OCI-LY3 (cell line): ENCODE data around the gene FMNL1.

Experiments
- CTCF ChIP-seq: fragments of 200-600, 300-600 bp; sonication (generic); IDR thresholded peaks from 2 replicates; pipeline ENCODE4 v1.5.1; 2014; ENCODE audit warnings: antibody characterized with exemption, low read length, low read depth
- EZH2phosphoT487 ChIP-seq: fragments of 200-600 bp; shearing (Covaris generic); IDR thresholded peaks from 2 replicates; pipeline ENCODE4 v1.6.1; 2018; ENCODE audit warnings: antibody characterized with exemption, mixed run types, low read depth

DNA sequence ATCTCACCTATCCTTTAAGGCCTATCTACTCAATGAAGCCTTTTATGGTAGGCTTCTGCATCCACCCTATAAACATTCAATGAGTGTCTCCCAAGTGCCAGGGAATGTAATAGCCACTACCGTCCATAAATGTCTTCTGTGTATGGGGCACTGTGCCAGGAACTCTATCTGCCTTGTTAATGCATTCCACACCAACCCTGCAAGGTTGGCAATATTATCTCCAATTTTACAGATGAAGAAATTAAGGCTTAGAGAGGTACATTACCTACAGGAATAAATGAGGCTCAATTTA, 75.1 kb downstream of the FMNL1 start:
- TF ChIP-seq CTCF: no peak
- no peak for TF ChIP-seq EZH2phosphoT487
